GM12864 (cell line): ENCODE results near the gene CDC42BPA.
"Not testable (repeated sequence)": the region's sequence is repeated elsewhere in the genome, so short reads cannot be mapped to it uniquely, and the experiment has no call there.

Experiments
- DNase-seq: peaks from one replicate; pipeline ENCODE4 v3.0.0-alpha.2; 2011; ENCODE audit warnings: low read depth
- H3K4me3 ChIP-seq: 2 replicates; pipeline ENCODE4 v1.5.1; 2011; ENCODE audit warnings: mild to moderate bottlenecking, low read depth, low read length, control low read depth
- TF ChIP-seq, protein P1 (sequence below): IDR thresholded peaks from 2 replicates; pipeline ENCODE4 v1.5.1; 2011; ENCODE audit warnings: low read depth, mild to moderate bottlenecking, moderate library complexity, low read length, control low read depth, inconsistent platforms; ENCODE audit errors: missing control alignments

Gene CDC42BPA

DNA sequence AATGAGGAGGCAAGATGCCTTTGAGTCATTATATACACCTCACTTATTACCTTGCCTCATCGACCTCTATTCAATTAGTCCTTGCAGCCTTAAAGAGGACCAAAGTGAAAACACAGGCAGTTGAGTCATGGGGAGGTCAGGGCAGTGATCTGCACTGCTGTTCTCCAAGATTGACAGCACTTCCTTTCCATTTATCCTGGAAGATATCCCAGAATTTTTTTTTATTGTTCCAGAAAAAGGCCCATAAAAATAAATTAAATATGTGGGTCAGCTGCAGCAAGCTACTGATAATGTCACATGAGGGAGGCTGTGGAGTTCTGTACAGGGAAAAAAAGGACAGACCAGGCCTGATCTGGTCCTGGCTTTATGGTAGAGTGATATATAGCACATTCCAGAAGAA lies 33.2 kb upstream of the CDC42BPA start:
- TF ChIP-seq, protein P1, sequence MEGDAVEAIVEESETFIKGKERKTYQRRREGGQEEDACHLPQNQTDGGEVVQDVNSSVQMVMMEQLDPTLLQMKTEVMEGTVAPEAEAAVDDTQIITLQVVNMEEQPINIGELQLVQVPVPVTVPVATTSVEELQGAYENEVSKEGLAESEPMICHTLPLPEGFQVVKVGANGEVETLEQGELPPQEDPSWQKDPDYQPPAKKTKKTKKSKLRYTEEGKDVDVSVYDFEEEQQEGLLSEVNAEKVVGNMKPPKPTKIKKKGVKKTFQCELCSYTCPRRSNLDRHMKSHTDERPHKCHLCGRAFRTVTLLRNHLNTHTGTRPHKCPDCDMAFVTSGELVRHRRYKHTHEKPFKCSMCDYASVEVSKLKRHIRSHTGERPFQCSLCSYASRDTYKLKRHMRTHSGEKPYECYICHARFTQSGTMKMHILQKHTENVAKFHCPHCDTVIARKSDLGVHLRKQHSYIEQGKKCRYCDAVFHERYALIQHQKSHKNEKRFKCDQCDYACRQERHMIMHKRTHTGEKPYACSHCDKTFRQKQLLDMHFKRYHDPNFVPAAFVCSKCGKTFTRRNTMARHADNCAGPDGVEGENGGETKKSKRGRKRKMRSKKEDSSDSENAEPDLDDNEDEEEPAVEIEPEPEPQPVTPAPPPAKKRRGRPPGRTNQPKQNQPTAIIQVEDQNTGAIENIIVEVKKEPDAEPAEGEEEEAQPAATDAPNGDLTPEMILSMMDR, result no peak
- no peak for DNase-seq
- no peak overlapping the region for H3K4me3 ChIP-seq

DNA sequence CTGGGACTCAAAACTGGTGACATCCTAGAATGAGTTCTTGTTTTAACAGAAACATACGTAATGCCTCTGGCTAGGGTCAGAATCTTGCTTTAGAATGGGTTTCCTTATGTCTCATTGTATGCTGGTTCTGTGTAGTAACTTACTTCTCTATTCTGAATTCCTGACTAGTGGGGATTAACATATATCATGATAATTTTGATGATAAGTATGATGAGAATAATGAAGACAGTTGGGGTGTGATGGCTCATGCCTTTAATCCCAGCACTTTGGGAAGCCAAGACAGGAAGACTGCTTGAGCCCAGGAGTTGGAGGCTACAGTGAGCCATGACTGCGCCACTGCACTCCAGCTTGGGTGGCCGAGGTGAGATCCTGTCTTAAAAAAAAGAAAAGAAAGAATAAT lies 31.7 kb upstream of the CDC42BPA start:
- no peak overlapping the region for H3K4me3 ChIP-seq
- TF ChIP-seq, protein P1, result no peak
- no peak for DNase-seq

DNA sequence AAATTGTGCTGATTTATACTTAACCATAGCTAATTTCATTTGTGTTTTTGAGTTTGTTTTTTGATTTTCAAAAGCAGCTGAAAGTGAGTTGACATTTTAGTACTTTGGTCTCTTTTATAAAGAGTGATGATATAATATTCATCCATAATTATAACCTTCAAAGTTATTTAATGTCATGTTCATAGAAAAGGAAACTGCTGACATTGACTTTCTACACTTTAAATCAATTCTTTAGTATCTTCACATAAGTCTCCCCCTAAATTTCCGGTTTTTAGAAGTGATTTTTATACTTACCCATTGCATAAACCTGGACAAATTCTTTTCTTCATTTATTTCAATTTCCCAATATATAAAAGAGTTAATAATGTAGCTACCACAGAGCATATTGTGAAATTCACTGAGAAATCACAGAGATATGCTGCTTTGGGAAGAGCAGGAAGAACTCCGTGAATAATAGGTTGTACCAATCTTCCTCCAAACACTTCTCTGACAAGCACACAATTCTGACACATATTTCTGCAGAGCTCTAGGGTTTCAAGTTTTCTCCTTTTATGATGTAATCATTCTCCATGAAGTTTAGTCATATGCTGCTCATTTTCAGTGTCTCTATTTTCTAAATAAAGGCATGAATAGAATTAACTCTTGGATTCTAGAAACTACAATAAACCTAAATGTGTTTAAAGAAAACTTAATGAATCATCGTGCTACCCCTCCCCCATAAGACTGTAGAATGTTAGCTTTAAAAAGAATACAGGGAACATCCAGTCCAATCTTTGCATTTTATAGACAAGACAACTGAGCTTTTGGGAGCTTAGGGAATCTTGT lies 25.6 kb upstream of the CDC42BPA start:
- TF ChIP-seq, protein P1, result no peak
- DNase-seq, result no peak
- H3K4me3 ChIP-seq, result no peak overlapping the region

DNA sequence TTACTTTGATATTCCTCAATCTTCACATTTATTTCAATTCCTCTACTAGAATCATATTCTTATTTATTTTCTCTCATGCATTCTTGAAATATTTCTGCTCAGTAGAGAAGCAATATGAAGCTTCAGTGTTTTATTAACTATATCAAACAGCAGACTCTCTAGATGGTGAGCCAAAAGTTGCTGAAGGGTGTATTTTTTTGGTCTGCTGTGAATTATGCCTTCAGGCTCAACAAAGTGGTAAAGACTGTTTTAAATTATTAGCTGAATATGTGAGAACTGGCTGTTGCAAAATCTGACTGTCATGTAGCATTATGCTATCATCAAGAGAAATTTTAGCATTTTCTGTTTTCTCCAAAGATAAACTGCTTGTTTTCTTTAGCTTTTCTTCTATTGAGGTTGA lies 24.9 kb upstream of the CDC42BPA start:
- no peak for DNase-seq
- TF ChIP-seq, protein P1, result no peak
- no peak overlapping the region for H3K4me3 ChIP-seq

DNA sequence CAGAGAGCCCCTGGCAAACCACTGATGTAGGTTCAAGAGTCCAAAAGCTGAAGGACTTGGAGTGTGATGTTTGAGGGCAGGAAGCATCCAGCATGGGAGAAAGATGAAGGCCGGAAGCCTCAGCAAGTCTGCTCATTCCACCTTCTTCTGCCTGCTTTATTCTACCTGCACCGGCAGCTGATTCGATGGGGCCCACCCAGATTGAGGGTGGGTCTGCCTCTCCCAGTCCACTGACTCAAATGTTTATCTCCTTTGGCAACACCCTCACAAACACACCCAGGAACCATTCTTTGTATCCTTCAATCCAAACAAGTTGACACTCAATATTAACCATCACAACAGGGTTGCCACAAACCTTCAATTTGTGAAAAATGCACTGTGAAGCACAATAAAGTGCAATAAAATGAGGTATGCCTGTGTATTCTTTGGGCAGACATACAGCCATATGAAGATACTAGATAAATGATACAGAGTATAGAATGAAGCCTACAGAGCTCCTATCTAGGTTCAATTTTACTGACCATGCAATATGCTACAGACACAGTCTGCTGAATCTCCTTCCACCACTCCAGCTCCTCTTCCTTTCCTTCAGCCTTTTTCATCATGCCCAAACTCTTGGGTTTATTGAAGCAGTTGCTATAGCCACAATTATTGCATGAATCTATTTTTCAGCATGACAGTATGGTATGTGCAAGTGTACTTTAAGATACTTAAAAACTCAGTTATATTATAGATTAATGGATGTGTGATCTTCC lies 24.0 kb upstream of the CDC42BPA start:
- DNase-seq, result no peak
- TF ChIP-seq, protein P1, result no peak
- H3K4me3 ChIP-seq, result no peak overlapping the region

DNA sequence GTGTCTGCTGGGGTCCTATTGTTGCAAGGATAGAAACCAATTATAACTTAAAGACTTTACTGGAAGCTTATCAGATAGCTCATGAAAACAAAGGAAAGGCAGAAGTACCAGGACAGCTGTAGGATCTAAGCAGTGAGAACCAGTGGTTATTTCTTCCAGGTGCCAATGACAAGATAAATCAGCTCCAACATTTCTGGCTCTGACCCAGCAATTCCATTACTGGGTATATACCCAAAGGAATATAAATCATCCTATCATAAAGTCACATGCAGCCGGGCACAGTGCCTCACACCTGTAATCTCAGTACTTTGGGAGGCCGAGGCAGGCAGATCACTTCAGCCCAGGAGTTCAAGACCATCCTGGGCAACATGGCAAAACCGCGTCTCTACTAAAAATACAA lies 17.8 kb upstream of the CDC42BPA start:
- not testable (repeated sequence) for DNase-seq, H3K4me3 ChIP-seq

DNA sequence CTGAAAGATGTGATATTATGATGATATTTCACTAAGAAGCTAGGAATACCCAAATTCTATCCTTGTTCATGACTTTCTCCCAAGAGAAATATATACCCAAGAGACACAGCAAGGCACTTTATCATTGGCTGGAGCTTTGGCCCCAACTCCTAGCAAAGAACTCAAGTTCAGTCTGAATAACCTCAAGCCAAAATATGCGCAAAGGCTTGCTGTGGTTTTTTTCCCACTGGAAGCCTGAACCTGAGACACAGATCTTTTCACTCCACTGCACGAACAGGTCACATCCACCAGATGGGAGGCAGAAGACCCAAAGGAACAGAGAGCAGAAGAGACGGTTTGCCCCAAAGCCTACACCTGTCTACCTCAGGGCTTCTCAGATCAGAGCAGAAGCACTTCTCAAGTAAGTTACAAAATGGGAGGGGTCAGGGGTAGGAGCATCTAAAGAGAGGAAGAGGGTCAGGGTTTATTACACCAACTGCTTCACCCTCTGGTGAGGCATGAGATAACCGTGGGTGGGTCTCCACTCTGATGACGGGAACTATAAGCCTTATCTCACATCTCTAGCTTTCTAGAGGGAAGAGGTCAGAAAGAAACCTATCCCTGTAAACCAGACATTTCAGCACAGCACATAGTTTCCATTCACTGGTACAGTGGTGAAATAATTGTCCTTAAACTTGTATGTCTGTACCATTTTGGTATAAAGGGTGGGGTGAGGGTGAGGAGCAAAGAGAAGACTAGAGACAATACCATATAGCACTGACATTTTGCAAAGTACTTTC lies 17.1 kb upstream of the CDC42BPA start:
- TF ChIP-seq, protein P1, result no peak

More for the DNA sequence above, 17.1 kb upstream of the CDC42BPA start:
- H3K4me3 ChIP-seq, result no peak overlapping the region
- DNase-seq, result no peak
